HuH-7.5 (cell line): ENCODE data around the gene CATSPERB.
A peak's percentile ranks its signal among the peaks of the same experiment; 100 is the strongest.
"Not testable (repeated sequence)": the region's sequence is repeated elsewhere in the genome, so short reads cannot be mapped to it uniquely, and the experiment has no call there.

Source experiments
- DNase-seq: peaks from one replicate; pipeline ENCODE4 v3.0.0; 2011; ENCODE audit warnings: low spot score

The CATSPERB gene

GRCh38 chr14:91580876-91581577, 150.9 kb downstream of the CATSPERB start:
- DNase-seq, result no peak

- no peak for DNase-seq
These were observed 154.2 kb downstream of the CATSPERB start for GRCh38 chr14:91577632-91578233.

- no peak for DNase-seq
These were observed 156.2 kb downstream of the CATSPERB start for GRCh38 chr14:91575469-91576208.

- DNase-seq, result peak; percentile 46
These were observed 157.7 kb downstream of the CATSPERB start for GRCh38 chr14:91573894-91574837.

- DNase-seq, result no peak
These were observed 158.4 kb downstream of the CATSPERB start for GRCh38 chr14:91573528-91573893.

GRCh38 chr14:91570021-91570420, 161.9 kb downstream of the CATSPERB start:
- DNase-seq, result no peak

- no peak for DNase-seq
These were observed 162.6 kb downstream of the CATSPERB start for GRCh38 chr14:91569301-91569700.

- DNase-seq, result peak; percentile 35
These were observed 163.3 kb downstream of the CATSPERB start for GRCh38 chr14:91568626-91569025.

GRCh38 chr14:91567827-91568226, 164.1 kb downstream of the CATSPERB start:
- DNase-seq, result not testable (repeated sequence)

- no peak for DNase-seq
These were observed 176.4 kb downstream of the CATSPERB start for GRCh38 chr14:91555531-91555930.

GRCh38 chr14:91554535-91555332, 177.2 kb downstream of the CATSPERB start:
- DNase-seq, result peak; percentile 40

GRCh38 chr14:91548108-91548507, 183.8 kb downstream of the CATSPERB start:
- DNase-seq, result no peak

GRCh38 chr14:91545946-91546716, 185.8 kb downstream of the CATSPERB start:
- DNase-seq, result no peak

- DNase-seq, result no peak
These were observed 186.7 kb downstream of the CATSPERB start for GRCh38 chr14:91545204-91545603.

GRCh38 chr14:91536327-91536726, 195.6 kb downstream of the CATSPERB start:
- no peak for DNase-seq

- not testable (repeated sequence) for DNase-seq
These were observed 197.8 kb downstream of the CATSPERB start for GRCh38 chr14:91534059-91534458.

- no peak for DNase-seq
These were observed 198.3 kb downstream of the CATSPERB start for GRCh38 chr14:91533623-91534022.
